ENCODE measurements around the gene NPAS2.

NPAS2 gene

GRCh38 chr2:100882645-100883613 lies 63.0 kb downstream of the NPAS2 start:
- no peak for DNase-seq (ENCODE audit: low read depth in 2 of 2)

- no peak for DNase-seq (ENCODE audit: low read depth in 2 of 2)
These were observed 64.2 kb downstream of the NPAS2 start for GRCh38 chr2:100884145-100884621.

- DNase-seq (ENCODE audit: low read depth in 2 of 2): no peak
These were observed 66.1 kb downstream of the NPAS2 start for GRCh38 chr2:100886085-100886484.

- no peak for DNase-seq (ENCODE audit: low read depth in 2 of 2)
These were observed 67.2 kb downstream of the NPAS2 start for GRCh38 chr2:100887039-100887578.

GRCh38 chr2:100887713-100888495 lies 68.0 kb downstream of the NPAS2 start:
- DNase-seq (ENCODE audit: low read depth in 2 of 2): no peak

- no peak for DNase-seq (ENCODE audit: low read depth in 2 of 2)
These were observed 68.7 kb downstream of the NPAS2 start for GRCh38 chr2:100888601-100889000.

- DNase-seq (ENCODE audit: low read depth in 2 of 2): no peak
These were observed 69.3 kb downstream of the NPAS2 start for GRCh38 chr2:100889286-100889685.

- no peak for DNase-seq (ENCODE audit: low read depth in 2 of 2)
These were observed 72.1 kb downstream of the NPAS2 start for GRCh38 chr2:100891906-100892642.

- no peak for DNase-seq (ENCODE audit: low read depth in 2 of 2)
These were observed 73.6 kb downstream of the NPAS2 start for GRCh38 chr2:100893392-100894104.

- DNase-seq (ENCODE audit: low read depth in 2 of 2): no peak
These were observed 74.3 kb downstream of the NPAS2 start for GRCh38 chr2:100894105-100894795.

GRCh38 chr2:100894796-100895156 lies 74.8 kb downstream of the NPAS2 start:
- no peak for DNase-seq (ENCODE audit: low read depth in 2 of 2)

- no peak for DNase-seq (ENCODE audit: low read depth in 2 of 2)
These were observed 75.5 kb downstream of the NPAS2 start for GRCh38 chr2:100895402-100895801.

- no peak for DNase-seq (ENCODE audit: low read depth in 2 of 2)
These were observed 76.2 kb downstream of the NPAS2 start for GRCh38 chr2:100895934-100896685.

- DNase-seq (ENCODE audit: low read depth in 2 of 2): no peak
These were observed 78.2 kb downstream of the NPAS2 start for GRCh38 chr2:100898035-100898665.

GRCh38 chr2:100900156-100900795 lies 80.3 kb downstream of the NPAS2 start:
- no peak for DNase-seq (ENCODE audit: low read depth in 2 of 2)

- no peak for DNase-seq (ENCODE audit: low read depth in 2 of 2)
These were observed 83.0 kb downstream of the NPAS2 start for GRCh38 chr2:100902817-100903405.

GRCh38 chr2:100903534-100904258 lies 83.8 kb downstream of the NPAS2 start:
- no peak for DNase-seq (ENCODE audit: low read depth in 2 of 2)

Data from stimulated activated CD4-positive, alpha-beta T cell treated with anti-CD3 and anti-CD28 coated beads, Interleukin-1b, Interleukin-23, amount 100 ng/mL, for 1 hour (primary cell).